Stimulated activated CD8-positive, alpha-beta memory T cell treated with anti-CD3 and anti-CD28 coated beads, Interleukin-7, amount 100 ng/mL, for 48 hours (primary cell): Measurements from ENCODE around the gene TBATA.

ENCODE experiments used
- DNase-seq, 2 donors: peaks; one replicate each; pipeline ENCODE4 v3.0.0-alpha.2; 2020; ENCODE audit warnings: low read depth in 1 of 2; ENCODE audit errors: extremely low read depth in 1 of 2

TBATA gene

GRCh38 chr10:70747192-70747965 is 37.8 kb downstream of the TBATA start:
- DNase-seq, result no peak

- DNase-seq, result no peak
These were observed 39.6 kb downstream of the TBATA start for GRCh38 chr10:70745555-70745954.

- DNase-seq, result no peak
These were observed 40.5 kb downstream of the TBATA start for GRCh38 chr10:70744617-70745143.

GRCh38 chr10:70743879-70744278 is 41.3 kb downstream of the TBATA start:
- DNase-seq, result no peak

GRCh38 chr10:70743430-70743788 is 41.8 kb downstream of the TBATA start:
- no peak for DNase-seq

- DNase-seq, result no peak
These were observed 42.4 kb downstream of the TBATA start for GRCh38 chr10:70742537-70743429.

- DNase-seq, result no peak
These were observed 44.5 kb downstream of the TBATA start for GRCh38 chr10:70740406-70741288.

- DNase-seq, result no peak
These were observed 46.4 kb downstream of the TBATA start for GRCh38 chr10:70738761-70739121.

GRCh38 chr10:70738006-70738760 is 47.0 kb downstream of the TBATA start:
- DNase-seq, result no peak

DNA sequence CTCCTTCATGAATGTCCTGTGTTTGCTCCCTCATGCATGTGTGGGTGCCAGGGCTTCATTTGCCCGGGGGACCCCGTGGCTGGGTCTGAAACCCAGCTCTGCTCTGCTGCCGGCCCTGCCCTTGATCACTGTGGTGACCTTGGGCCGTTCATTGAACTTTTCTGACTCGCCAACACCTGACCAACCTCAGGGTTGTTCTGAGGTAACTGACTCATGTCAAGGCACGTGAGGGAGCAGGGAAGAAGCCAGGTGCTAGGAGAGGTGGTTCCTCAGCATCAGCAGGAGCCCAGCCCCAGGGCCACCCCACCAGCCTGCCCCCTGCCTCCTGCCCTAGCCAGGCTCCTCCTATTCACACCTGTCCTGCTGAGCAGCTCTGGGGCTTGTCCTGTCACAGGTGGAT is 47.9 kb downstream of the TBATA start:
- no peak for DNase-seq

GRCh38 chr10:70736525-70736924 is 48.7 kb downstream of the TBATA start:
- no peak for DNase-seq

- DNase-seq, result no peak
These were observed 50.0 kb downstream of the TBATA start for GRCh38 chr10:70735161-70735560.

DNA sequence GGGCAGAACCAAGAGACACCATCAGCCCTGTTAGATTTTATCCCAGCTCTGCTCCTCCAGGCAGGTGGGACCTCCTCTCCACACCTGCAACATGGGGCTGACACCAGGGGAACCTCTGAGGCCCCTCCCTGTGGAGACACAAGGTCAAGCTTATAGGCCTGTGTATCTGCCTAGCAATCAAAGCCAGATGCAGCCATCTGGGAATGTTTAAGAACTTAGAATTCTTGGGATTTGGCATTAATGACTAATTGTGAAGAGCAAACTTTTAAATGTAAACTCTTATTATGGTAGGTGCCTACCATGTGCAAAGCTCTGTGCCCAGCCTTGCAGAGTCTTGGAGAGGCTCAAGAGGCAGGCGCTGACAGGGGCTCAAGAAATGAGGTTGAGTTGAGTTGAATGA is 52.1 kb downstream of the TBATA start:
- no peak for DNase-seq

DNA sequence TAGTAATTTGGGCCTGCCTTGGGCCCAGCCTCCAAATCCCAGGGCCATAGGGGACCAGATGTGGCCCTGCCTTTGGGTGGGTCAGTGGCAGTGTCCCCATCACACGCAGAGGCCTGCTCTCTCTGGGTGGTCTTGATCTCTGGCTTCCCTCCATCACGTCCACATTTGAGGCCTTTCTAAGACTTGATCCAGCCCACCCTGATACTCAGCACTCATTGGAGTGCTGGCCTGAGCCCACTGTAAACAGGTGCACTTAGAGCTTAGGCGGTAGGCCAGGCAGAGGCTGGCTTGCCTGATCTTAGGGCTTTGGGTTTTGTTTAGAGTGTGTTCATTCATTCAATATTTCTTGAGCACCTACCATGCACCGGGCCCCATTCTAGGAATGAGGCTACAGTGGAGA is 52.6 kb downstream of the TBATA start:
- DNase-seq, result no peak

GRCh38 chr10:70730955-70731354 is 54.2 kb downstream of the TBATA start:
- no peak for DNase-seq

- DNase-seq, result no peak
These were observed 55.3 kb downstream of the TBATA start for GRCh38 chr10:70729763-70730357.

GRCh38 chr10:70728328-70728727 is 56.8 kb downstream of the TBATA start:
- DNase-seq, result no peak

GRCh38 chr10:70726909-70727495 is 58.2 kb downstream of the TBATA start:
- no peak for DNase-seq

DNA sequence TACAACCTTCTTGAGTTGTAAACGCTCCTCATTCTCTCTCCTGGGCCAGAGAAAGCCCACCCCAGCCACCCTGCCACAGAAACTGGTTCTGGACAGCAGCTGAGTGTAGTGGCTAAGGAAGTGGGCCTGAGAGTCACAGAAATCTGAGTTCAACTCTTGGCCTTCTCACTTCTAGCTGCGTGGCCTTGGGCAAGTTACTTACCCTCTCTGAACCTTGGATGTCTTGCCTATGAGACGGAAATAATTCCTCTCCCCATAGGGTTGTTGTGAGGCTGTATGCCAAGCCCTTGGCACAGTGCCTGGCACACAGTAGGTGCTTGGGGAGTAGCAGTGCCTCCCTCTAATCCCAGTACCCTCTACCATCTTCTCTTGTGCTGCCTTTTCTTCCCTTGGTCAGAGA is 61.4 kb downstream of the TBATA start:
- no peak for DNase-seq
